GM12864 (cell line): Measurements from ENCODE around the gene SIGLECL1.
"Not testable (repeated sequence)": the region's sequence is repeated elsewhere in the genome, so short reads cannot be mapped to it uniquely, and the experiment has no call there.

Source experiments
- DNase-seq: peaks from one replicate; pipeline ENCODE4 v3.0.0-alpha.2; 2011; ENCODE audit warnings: low read depth
- H3K4me3 ChIP-seq: 2 replicates; pipeline ENCODE4 v1.5.1; 2011; ENCODE audit warnings: mild to moderate bottlenecking, low read depth, low read length, control low read depth
- CTCF ChIP-seq: IDR thresholded peaks from 2 replicates; pipeline ENCODE4 v1.5.1; 2011; ENCODE audit warnings: low read depth, mild to moderate bottlenecking, moderate library complexity, low read length, control low read depth, inconsistent platforms; ENCODE audit errors: missing control alignments

Gene SIGLECL1

GRCh38 chr19:51250786-51251467 is at the start of gene SIGLECL1:
Gene SIGLECL1 (plus strand): TSS chr19:51251080. CDS start chr19:51264073, 12,993 bp downstream.
- no peak for TF ChIP-seq CTCF
- DNase-seq, result no peak
- no peak within 1 kb of the TSS for H3K4me3 ChIP-seq

- H3K4me3 ChIP-seq, result no peak overlapping the region
- no peak for DNase-seq
- no peak for TF ChIP-seq CTCF
Measured at GRCh38 chr19:51201712-51202111, 49.2 kb upstream of the SIGLECL1 start.

- H3K4me3 ChIP-seq, result no peak overlapping the region
- no peak for DNase-seq
Measured at GRCh38 chr19:51203916-51204315, 47.0 kb upstream of the SIGLECL1 start.

GRCh38 chr19:51204321-51204720 is 46.6 kb upstream of the SIGLECL1 start:
- no peak for DNase-seq
- no peak for TF ChIP-seq CTCF
- H3K4me3 ChIP-seq, result no peak overlapping the region

More at GRCh38 chr19:51203916-51204315, 47.0 kb upstream of the SIGLECL1 start:
- no peak for TF ChIP-seq CTCF

- no peak for DNase-seq
- no peak for TF ChIP-seq CTCF
- no peak overlapping the region for H3K4me3 ChIP-seq
Measured at GRCh38 chr19:51207747-51208146, 43.1 kb upstream of the SIGLECL1 start.

GRCh38 chr19:51210191-51210784 is 40.6 kb upstream of the SIGLECL1 start:
- no peak for DNase-seq
- no peak overlapping the region for H3K4me3 ChIP-seq
- TF ChIP-seq CTCF, result no peak

- H3K4me3 ChIP-seq, DNase-seq: not testable (repeated sequence)
Measured at GRCh38 chr19:51210874-51211361, 40.0 kb upstream of the SIGLECL1 start.
